Esophagus muscularis mucosa (tissue), 4 donors: ENCODE results near the gene SPTBN4. TPM values are rescaled to one million over a fixed set of nuclear protein-coding genes. Genes with fewer than 3 reads are reported as not detected.
A peak's percentile ranks its signal among the peaks of the same experiment; 100 is the strongest.
"Not testable (repeated sequence)": the region's sequence is repeated elsewhere in the genome, so short reads cannot be mapped to it uniquely, and the experiment has no call there.

Experiments
- DNase-seq: peaks from one replicate; pipeline ENCODE4 v3.0.0-alpha.2; 2017; ENCODE audit errors: extremely low spot score
- H3K27ac ChIP-seq, 4 donors: fragments of 200-600 bp; sonication (generic); replicated peaks in 1 of 4; 1 replicate in 3 of 4; 2 replicates in 1 of 4; pipeline ENCODE4 v1.5.1; 2016 to 2019; ENCODE audit warnings: mild to moderate bottlenecking in 1 of 4
- H3K27me3 ChIP-seq, 4 donors: fragments of 200-600 bp; sonication (generic); one replicate each; pipeline versions ENCODE4 v1.5.1 to v1.6.0; 2016 to 2019
- H3K36me3 ChIP-seq, 4 donors: fragments of 200-600 bp; sonication (generic); one replicate each; pipeline ENCODE4 v1.5.1; 2016 to 2019
- H3K4me1 ChIP-seq, 4 donors: fragments of 200-600 bp; sonication (generic); one replicate each; pipeline ENCODE4 v1.5.1; 2016 to 2019
- H3K4me3 ChIP-seq, 4 donors: fragments of 200-600 bp; sonication (generic); 1 replicate in 2 of 4; 2 replicates in 2 of 4; pipeline ENCODE4 v1.5.1; 2016 to 2019; ENCODE audit warnings: mild to moderate bottlenecking in 4 of 4, moderate library complexity in 1 of 4
- H3K9me3 ChIP-seq, 4 donors: fragments of 200-600 bp; sonication (generic); 1 replicate in 3 of 4; 2 replicates in 1 of 4; pipeline ENCODE4 v1.5.1; 2016 to 2019
- CTCF ChIP-seq, 3 experiments: fragments of 200-600 bp in 2 of 3; fragments of 450-650 bp in 1 of 3; sonication (generic) in 2 of 3; IDR thresholded peaks; one replicate each; pipeline ENCODE4 v1.5.1; 2017 to 2019; ENCODE audit warnings: antibody characterized with exemption in 3 of 3, mild to moderate bottlenecking in 2 of 3, moderate library complexity in 1 of 3
- EP300 ChIP-seq: sonication (generic); formaldehyde crosslinking; IDR thresholded peaks from one replicate; pipeline ENCODE4 v1.6.1; 2017; ENCODE audit warnings: antibody characterized with exemption
- POLR2A ChIP-seq: fragments of 450-650 bp; IDR thresholded peaks from one replicate; pipeline ENCODE4 v1.6.1; 2017; ENCODE audit warnings: antibody characterized with exemption, moderate library complexity, mild to moderate bottlenecking, low read depth
- POLR2AphosphoS5 ChIP-seq, 2 donors: sonication (generic); formaldehyde crosslinking; IDR thresholded peaks; one replicate each; pipeline ENCODE4 v1.6.1; 2017; ENCODE audit warnings: antibody characterized with exemption in 2 of 2
- WGBS: methylation state at CpG from one replicate; pipeline ENCODE4 v1.1.5; 2018; 5-methylcytosine and 5-hydroxymethylcytosine counted together
- intact Hi-C: fragments of 100-400 bp; cut with DNase I; formaldehyde crosslinking; loops from one replicate; pipeline ENCODE4 v1.15.1; 2023
- total RNA-seq, 4 donors: library from RNA; depleted of rRNA; stranded (reverse); fragments of >200 nt; gene quantifications; one replicate each; pipeline versions ENCODE4 v1.1.0 to v1.2.1, GENCODE V29; 2016

Gene SPTBN4
- total RNA-seq, 4 donors from 2014 or later, result 2.1 to 6.4 (median 5.8) TPM

GRCh38 chr19:40431698-40432097, 35.1 kb upstream of the SPTBN4 start:
- H3K36me3 ChIP-seq, result no peaks in the 10 kb centered on the region
- intact Hi-C loops, result no loop called here
- 92% methylated on average over 3 of the region's 3 CpGs for WGBS
- no peak for TF ChIP-seq CTCF (IDR thresholded peaks at IDR 0.05)
- TF ChIP-seq EP300, result no peak
- no peak for TF ChIP-seq POLR2AphosphoS5 (IDR thresholded peaks at IDR 0.05)
- no peak for TF ChIP-seq POLR2A
- H3K4me1 ChIP-seq, result peaks cover 24 to 36% (median 32%) of the 10 kb centered on the region in 4 donors
- H3K4me3 ChIP-seq, result no peak overlapping the region
- no peak for DNase-seq
- H3K27ac ChIP-seq, result peak overlapping the region; percentile 87 to 91 (median 90)
- no peaks in the 10 kb centered on the region for H3K27me3 ChIP-seq
- no peaks in the 10 kb centered on the region for H3K9me3 ChIP-seq

- intact Hi-C loops, H3K36me3 ChIP-seq, H3K9me3 ChIP-seq, H3K27me3 ChIP-seq, DNase-seq: not testable (repeated sequence)
- peak overlapping the region; percentile 87 to 91 (median 90) for H3K27ac ChIP-seq
- peak overlapping the region; percentile 48 to 61 (median 57) for H3K4me3 ChIP-seq
- H3K4me1 ChIP-seq, result peaks cover 22 to 33% (median 30%) of the 10 kb centered on the region in 4 donors
- 33% methylated on average over 7 of the region's 7 CpGs for WGBS
Measured at GRCh38 chr19:40432760-40433159, 34.0 kb upstream of the SPTBN4 start.

GRCh38 chr19:40433391-40434216, 33.2 kb upstream of the SPTBN4 start:
- under 1% methylated on average over 37 of the region's 50 CpGs for WGBS

GRCh38 chr19:40438284-40438683, 28.5 kb upstream of the SPTBN4 start:
- Histone ChIP-seq H3K36me3 (peaks cover 9 to 25% (median 22%) of the 10 kb centered on the region in 4 donors), H3K27ac (peak overlapping the region in 2 of 4 donors; percentile 3 to 27), H3K4me3 (no peak overlapping the region), H3K9me3 (no peaks in the 10 kb centered on the region), H3K27me3 (no peaks in the 10 kb centered on the region), H3K4me1 (peaks cover 32 to 55% (median 46%) of the 10 kb centered on the region in 4 donors)
- intact Hi-C loops, result no loop called here
- WGBS, result 97% methylated on average over 3 of the region's 3 CpGs
- no peak for TF ChIP-seq EP300
- no peak for TF ChIP-seq CTCF (IDR thresholded peaks at IDR 0.05)
- no peak for TF ChIP-seq POLR2A
- TF ChIP-seq POLR2AphosphoS5 (IDR thresholded peaks at IDR 0.05), result no peak
- no peak for DNase-seq

More at GRCh38 chr19:40433391-40434216, 33.2 kb upstream of the SPTBN4 start:
- Histone ChIP-seq H3K4me1 (peaks cover 22 to 33% (median 30%) of the 10 kb centered on the region in 4 donors), H3K4me3 (peak overlapping the region; percentile 48 to 61 (median 57)), H3K27ac (peak overlapping the region; percentile 87 to 91 (median 90)), H3K9me3 (no peaks in the 10 kb centered on the region), H3K36me3 (no peaks in the 10 kb centered on the region), H3K27me3 (no peaks in the 10 kb centered on the region)
- intact Hi-C loops, result no loop called here
- no peak for DNase-seq
- TF ChIP-seq POLR2AphosphoS5 (IDR thresholded peaks at IDR 0.05) (peak; percentile 70 to 79), CTCF (IDR thresholded peaks at IDR 0.05) (no peak)

GRCh38 chr19:40441719-40442253, 25.0 kb upstream of the SPTBN4 start:
- intact Hi-C loops, result no loop called here
- TF ChIP-seq CTCF (IDR thresholded peaks at IDR 0.05) (no peak), EP300 (no peak), POLR2AphosphoS5 (IDR thresholded peaks at IDR 0.05) (no peak), POLR2A (no peak)
- WGBS, result 56% methylated on average over 8 of the region's 11 CpGs
- H3K27me3 ChIP-seq, result no peaks in the 10 kb centered on the region
- H3K9me3 ChIP-seq, result no peaks in the 10 kb centered on the region
- no peak for DNase-seq
- H3K4me1 ChIP-seq, result peaks cover 26 to 47% (median 39%) of the 10 kb centered on the region in 4 donors
- H3K27ac ChIP-seq, result peak overlapping the region; percentile 90 to 99 (median 98)
- peaks cover 9 to 28% (median 23%) of the 10 kb centered on the region in 4 donors for H3K36me3 ChIP-seq
- H3K4me3 ChIP-seq, result peak overlapping the region in 3 of 4 donors; percentile 7 to 100 (median 99)
